PC-9 (cell line): ENCODE measurements around the gene EYS. TPM values are rescaled to one million over a fixed set of nuclear protein-coding genes. Genes with fewer than 3 reads are reported as not detected.

Experiments used
- BruUV-seq: library from RNA; stranded (reverse); fragments of 400-500 nt; replicated peaks from 2 replicates; lab custom pipeline; 2021; lab: Mats Ljungman, UMichigan
- CTCF ChIA-PET: fragments of 300-600 bp; sonication (Branson Sonifier 250); formaldehyde crosslinking; loops from one replicate; lab custom pipeline; 2022; ENCODE audit warnings: antibody characterized with exemption; lab: Charles Lee
- POLR2A ChIA-PET: fragments of 300-600 bp; sonication (Branson Sonifier 250); formaldehyde crosslinking; loops from one replicate; lab custom pipeline; 2022; ENCODE audit warnings: antibody characterized with exemption; ENCODE audit not compliant: unreplicated experiment; lab: Charles Lee
- DNase-seq, 2 experiments: peaks; one replicate each; pipeline versions ENCODE4 v3.0.0 to v3.0.0-alpha.2; 2015 to 2022; ENCODE audit warnings: mixed read lengths in 1 of 2
- H2AFZ ChIP-seq: fragments of 200-600 bp; sonication (generic); 2 replicates; pipeline ENCODE4 v1.8.1; 2017; ENCODE audit warnings: antibody characterized with exemption
- H3F3A ChIP-seq: fragments of 200-600 bp; sonication (generic); 2 replicates; pipeline ENCODE4 v1.8.1; 2017; ENCODE audit warnings: antibody characterized with exemption, mild to moderate bottlenecking, low read depth; ENCODE audit not compliant: insufficient read depth
- H3K27ac ChIP-seq: fragments of 200-600 bp; sonication (generic); 2 replicates; pipeline ENCODE4 v1.6.1; 2016; ENCODE audit warnings: mixed run types
- H3K27me3 ChIP-seq: fragments of 200-600 bp; sonication (generic); 2 replicates; pipeline ENCODE4 v1.6.1; 2016; ENCODE audit warnings: low read depth, mixed run types; ENCODE audit not compliant: insufficient read depth
- H3K36me3 ChIP-seq: fragments of 200-600 bp; sonication (generic); 2 replicates; pipeline ENCODE4 v1.6.1; 2016; ENCODE audit warnings: low read depth, mixed run types
- H3K4me1 ChIP-seq: fragments of 200-600 bp; sonication (generic); replicated peaks from 2 replicates; pipeline ENCODE4 v1.6.1; 2016; ENCODE audit warnings: mixed run types; ENCODE audit not compliant: insufficient read depth
- H3K4me2 ChIP-seq: fragments of 200-600 bp; sonication (generic); 2 replicates; pipeline ENCODE4 v1.6.1; 2017; ENCODE audit warnings: mixed run types
- H3K4me3 ChIP-seq: fragments of 200-600 bp; sonication (generic); 2 replicates; pipeline ENCODE4 v1.6.1; 2016; ENCODE audit warnings: mixed run types
- H3K79me2 ChIP-seq: fragments of 200-600 bp; sonication (generic); 2 replicates; pipeline ENCODE4 v1.6.1; 2017; ENCODE audit warnings: low read depth, mixed run types
- H3K9me2 ChIP-seq: fragments of 200-600 bp; sonication (generic); 2 replicates; pipeline ENCODE4 v1.8.1; 2017; ENCODE audit warnings: mild to moderate bottlenecking; ENCODE audit not compliant: insufficient read depth
- H3K9me3 ChIP-seq: fragments of 200-600 bp; sonication (generic); 2 replicates; pipeline ENCODE4 v1.8.1; 2016; ENCODE audit warnings: low read depth; ENCODE audit not compliant: insufficient read depth
- H4K20me1 ChIP-seq: fragments of 200-600 bp; sonication (generic); 2 replicates; pipeline ENCODE4 v1.8.1; 2017; ENCODE audit not compliant: insufficient read depth
- EZH2 ChIP-seq: fragments of 200-600 bp; sonication (generic); IDR thresholded peaks from 2 replicates; pipeline ENCODE4 v1.8.0; 2017; ENCODE audit warnings: antibody characterized with exemption, low read depth
- intact Hi-C: fragments of 100-400 bp; cut with micrococcal nuclease; formaldehyde crosslinking; loops from one replicate; pipeline ENCODE4 v1.10.0; 2022; ENCODE audit not compliant: unreplicated experiment
- total RNA-seq: library from RNA; stranded (reverse); gene quantifications from 2 replicates; pipeline ENCODE4 v1.2.3, GENCODE V29; 2021
- TF ChIP-seq, protein P1 (sequence below): fragments of 200-600 bp; sonication (generic); conservative IDR thresholded peaks from 2 replicates; pipeline ENCODE4 v1.6.1; 2017; ENCODE audit warnings: mixed run types, antibody characterized with exemption, mild to moderate bottlenecking, moderate library complexity

Gene EYS
- total RNA-seq, 1 experiment from 2014 or later: not detected

DNA sequence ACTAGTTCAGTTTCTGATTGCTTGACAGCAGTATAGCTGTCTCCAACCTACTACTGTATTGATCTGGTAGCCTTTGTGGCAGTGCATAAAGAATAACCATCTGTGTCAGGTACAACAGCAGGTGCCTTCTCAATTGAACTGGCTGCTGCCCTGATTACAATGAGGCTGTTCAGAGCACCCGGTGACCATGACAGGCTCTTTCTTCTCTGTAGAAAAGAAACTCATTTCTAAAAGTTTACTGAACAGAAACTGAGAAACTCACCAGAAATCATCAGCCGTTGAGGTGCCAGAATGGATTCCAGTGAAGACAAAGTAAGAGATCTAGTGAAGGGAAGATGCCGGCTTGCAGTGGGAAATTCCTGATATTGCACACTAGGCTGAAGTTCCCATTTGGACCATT, 1117.1 kb downstream of the EYS start:
- Histone ChIP-seq H3K9me2 (0 out of 2 replicates have a peak, but pooled peaks cover 5% of the 10 kb centered on the region), H3K4me1 (no peaks in the 10 kb centered on the region), H3K4me3 (no peak overlapping the region), H3K9me3 (no peaks in the 10 kb centered on the region), H4K20me1 (no peaks in the 10 kb centered on the region), H3K4me2 (no peak overlapping the region), H3K79me2 (no peaks in the 10 kb centered on the region), H3F3A (no peaks in the 10 kb centered on the region), H3K27me3 (no peaks in the 10 kb centered on the region), H3K27ac (no peak overlapping the region), H2AFZ (no peak overlapping the region), H3K36me3 (no peaks in the 10 kb centered on the region)
- CTCF ChIA-PET: no interaction called here
- intact Hi-C loops: no loop called here
- no peak for DNase-seq
- BruUV-seq: no TSS peak
- POLR2A ChIA-PET: no interaction called here
- TF ChIP-seq EZH2: no peak
- TF ChIP-seq, protein P1, sequence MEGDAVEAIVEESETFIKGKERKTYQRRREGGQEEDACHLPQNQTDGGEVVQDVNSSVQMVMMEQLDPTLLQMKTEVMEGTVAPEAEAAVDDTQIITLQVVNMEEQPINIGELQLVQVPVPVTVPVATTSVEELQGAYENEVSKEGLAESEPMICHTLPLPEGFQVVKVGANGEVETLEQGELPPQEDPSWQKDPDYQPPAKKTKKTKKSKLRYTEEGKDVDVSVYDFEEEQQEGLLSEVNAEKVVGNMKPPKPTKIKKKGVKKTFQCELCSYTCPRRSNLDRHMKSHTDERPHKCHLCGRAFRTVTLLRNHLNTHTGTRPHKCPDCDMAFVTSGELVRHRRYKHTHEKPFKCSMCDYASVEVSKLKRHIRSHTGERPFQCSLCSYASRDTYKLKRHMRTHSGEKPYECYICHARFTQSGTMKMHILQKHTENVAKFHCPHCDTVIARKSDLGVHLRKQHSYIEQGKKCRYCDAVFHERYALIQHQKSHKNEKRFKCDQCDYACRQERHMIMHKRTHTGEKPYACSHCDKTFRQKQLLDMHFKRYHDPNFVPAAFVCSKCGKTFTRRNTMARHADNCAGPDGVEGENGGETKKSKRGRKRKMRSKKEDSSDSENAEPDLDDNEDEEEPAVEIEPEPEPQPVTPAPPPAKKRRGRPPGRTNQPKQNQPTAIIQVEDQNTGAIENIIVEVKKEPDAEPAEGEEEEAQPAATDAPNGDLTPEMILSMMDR: no peak

DNA sequence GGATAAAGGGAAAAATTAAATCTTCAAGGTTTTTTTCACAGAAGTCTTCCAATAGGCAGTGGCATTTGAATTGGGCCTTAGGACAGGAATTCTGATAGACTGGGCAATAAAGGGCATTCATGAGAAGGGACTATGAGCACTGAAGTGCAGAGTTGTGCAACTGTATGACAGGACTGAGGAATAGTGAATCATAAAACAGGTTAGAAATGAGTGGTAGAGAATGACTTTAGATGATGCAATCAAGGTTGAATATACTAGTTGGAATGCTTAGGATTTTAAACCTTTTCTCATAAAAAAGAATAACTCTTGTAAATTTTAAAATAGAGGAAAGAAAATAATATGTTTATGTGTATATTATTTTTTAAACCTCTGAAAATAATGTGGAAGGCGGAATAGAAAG, 1126.7 kb downstream of the EYS start:
- POLR2A ChIA-PET: no interaction called here

DNA sequence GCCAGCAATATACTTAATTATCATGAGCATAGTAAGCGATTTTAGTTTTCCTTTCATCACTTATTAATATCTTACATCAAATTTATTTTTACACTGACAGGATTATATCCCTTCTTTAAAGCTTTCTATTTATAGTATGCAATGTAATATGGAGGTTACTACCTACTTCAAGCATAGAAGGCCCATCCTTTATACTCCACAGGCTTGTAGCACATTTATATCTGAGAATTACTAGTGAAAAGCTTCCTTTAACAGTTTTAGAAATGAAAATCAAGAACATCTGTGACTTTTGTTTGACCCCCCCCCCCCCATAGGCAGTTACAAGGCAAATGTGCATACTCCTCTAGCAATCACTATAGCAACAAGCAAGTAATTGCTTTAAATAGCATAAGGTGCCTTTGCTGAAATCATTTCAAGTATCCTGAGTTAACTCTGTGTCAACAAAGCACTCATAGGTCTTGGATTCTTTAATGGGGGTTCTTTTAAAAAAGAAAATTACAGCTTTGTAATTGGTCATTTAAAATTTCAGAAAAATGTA, 1153.7 kb downstream of the EYS start:
- Histone ChIP-seq H3K4me1 (no peaks in the 10 kb centered on the region), H3K4me3 (no peak overlapping the region), H3K27ac (no peak overlapping the region), H3F3A (no peaks in the 10 kb centered on the region), H2AFZ (no peak overlapping the region), H3K4me2 (no peak overlapping the region), H3K27me3 (no peaks in the 10 kb centered on the region), H3K9me3 (no peaks in the 10 kb centered on the region), H4K20me1 (no peaks in the 10 kb centered on the region), H3K9me2 (no peaks in the 10 kb centered on the region), H3K36me3 (no peaks in the 10 kb centered on the region), H3K79me2 (no peaks in the 10 kb centered on the region)
- no peak for DNase-seq
- intact Hi-C loops: no loop called here
- POLR2A ChIA-PET: no interaction called here
- no peak for TF ChIP-seq EZH2
- TF ChIP-seq, protein P1: no peak
- CTCF ChIA-PET: no interaction called here
- no TSS peak for BruUV-seq

More for the DNA sequence above, 1126.7 kb downstream of the EYS start:
- intact Hi-C loops: no loop called here
- no peaks in the 10 kb centered on the region for H4K20me1 ChIP-seq
- TF ChIP-seq EZH2: no peak
- TF ChIP-seq, protein P1: no peak
- H3K79me2 ChIP-seq: no peaks in the 10 kb centered on the region
- CTCF ChIA-PET: no interaction called here
- H3K36me3 ChIP-seq: no peaks in the 10 kb centered on the region
- no peak overlapping the region for H2AFZ ChIP-seq
- no peaks in the 10 kb centered on the region for H3K27me3 ChIP-seq
- H3K9me2 ChIP-seq: no peaks in the 10 kb centered on the region; the same call in 1 of the 2 replicates
- DNase-seq: no peak
- no peaks in the 10 kb centered on the region for H3K4me1 ChIP-seq
- H3F3A ChIP-seq: no peaks in the 10 kb centered on the region
- no peak overlapping the region for H3K4me2 ChIP-seq
- no peak overlapping the region for H3K4me3 ChIP-seq
- BruUV-seq: no TSS peak
- H3K27ac ChIP-seq: no peak overlapping the region
- no peaks in the 10 kb centered on the region for H3K9me3 ChIP-seq
